Measurements from ENCODE around the gene TMCC1.
"Not testable (repeated sequence)": the region's sequence is repeated elsewhere in the genome, so short reads cannot be mapped to it uniquely, and the experiment has no call there.

The TMCC1 gene

GRCh38 chr3:129836381-129837064, 57.0 kb downstream of the TMCC1 start:
- no peak for DNase-seq (ENCODE audit: low read depth in 3 of 3)

GRCh38 chr3:129835198-129835597, 58.3 kb downstream of the TMCC1 start:
- DNase-seq (ENCODE audit: low read depth in 3 of 3), result no peak

DNA sequence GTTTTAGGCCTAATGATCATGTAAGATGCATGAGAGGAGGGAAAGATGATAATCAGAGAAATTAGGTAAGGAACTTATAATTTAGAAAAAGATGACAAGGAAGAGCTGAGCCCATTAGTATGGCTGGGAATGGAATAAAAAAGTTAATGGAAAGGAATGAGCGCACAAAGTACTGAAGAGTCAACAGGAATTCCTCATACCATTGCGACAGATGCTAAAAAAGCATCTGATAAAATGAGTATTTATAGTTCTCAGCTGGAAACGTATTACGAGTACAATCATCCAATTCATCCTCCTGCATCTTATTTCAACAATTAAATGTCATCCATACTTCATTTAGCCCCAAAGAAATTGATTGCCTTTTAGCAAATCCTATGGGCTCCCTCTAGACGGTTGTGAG, 58.9 kb downstream of the TMCC1 start:
- DNase-seq (ENCODE audit: low read depth in 3 of 3), result no peak

DNA sequence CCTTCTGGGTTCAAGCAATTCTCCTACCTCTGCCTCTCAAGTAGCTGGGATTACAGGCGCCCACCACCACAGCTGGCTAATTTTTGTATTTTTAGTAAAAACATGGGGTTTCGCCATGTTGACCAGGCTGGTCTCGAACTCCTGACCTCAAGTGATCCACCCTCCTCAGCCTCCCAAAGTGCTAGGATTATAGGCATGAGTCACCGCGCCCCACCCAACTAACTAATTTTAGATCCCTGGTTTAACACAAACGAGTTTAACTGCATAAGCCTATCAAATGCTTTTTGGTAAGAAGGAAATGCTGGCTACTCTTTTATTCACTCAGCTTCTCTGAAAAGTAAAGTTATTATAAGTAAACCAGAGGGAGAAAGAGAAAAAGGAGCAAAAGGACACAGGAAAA, 61.6 kb downstream of the TMCC1 start:
- DNase-seq (ENCODE audit: low read depth in 3 of 3), result not testable (repeated sequence)

- DNase-seq (ENCODE audit: low read depth in 3 of 3), result no peak
These were observed 62.0 kb downstream of the TMCC1 start for GRCh38 chr3:129831503-129831902.

DNA sequence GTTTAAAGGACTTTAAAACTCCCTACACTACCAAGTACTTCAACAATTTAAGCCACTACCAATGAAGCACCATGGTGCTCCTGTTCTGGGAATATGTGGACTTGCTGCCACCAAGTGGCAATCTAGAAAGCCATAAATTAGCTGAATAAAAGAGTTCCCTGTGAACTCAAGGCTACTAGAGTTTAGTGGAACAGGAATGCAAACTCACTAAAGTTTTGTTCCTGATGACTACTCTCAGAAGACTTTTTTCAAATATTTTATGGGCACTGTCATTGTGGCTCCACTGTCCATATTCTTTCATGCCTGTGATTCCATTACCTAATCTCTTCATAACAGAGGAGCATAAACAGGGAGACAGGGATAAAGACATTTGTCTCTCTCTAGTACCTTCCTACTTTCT, 63.9 kb downstream of the TMCC1 start:
- DNase-seq (ENCODE audit: low read depth in 3 of 3), result no peak

GRCh38 chr3:129827765-129828164, 65.7 kb downstream of the TMCC1 start:
- DNase-seq (ENCODE audit: low read depth in 3 of 3), result no peak

- DNase-seq (ENCODE audit: low read depth in 3 of 3), result no peak
These were observed 68.5 kb downstream of the TMCC1 start for GRCh38 chr3:129824926-129825541.

DNA sequence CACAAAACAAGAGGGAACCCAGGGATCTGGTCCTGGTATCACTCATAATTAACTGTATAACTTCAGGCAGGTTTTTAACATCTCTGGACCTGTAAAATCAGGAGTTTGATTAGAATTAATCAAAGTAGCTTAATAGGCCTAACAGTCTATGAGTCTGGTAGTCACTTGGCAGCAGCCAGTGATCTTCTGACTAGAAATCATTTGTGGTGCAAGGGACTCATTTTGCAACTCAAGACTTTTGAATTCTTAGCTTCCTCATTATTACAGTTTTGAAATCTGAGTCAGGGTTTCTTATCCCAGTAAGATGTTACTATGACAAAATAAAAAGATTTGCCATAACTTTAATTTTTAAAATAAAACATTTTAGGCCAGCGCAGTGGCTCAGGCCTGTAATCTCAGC, 70.8 kb downstream of the TMCC1 start:
- DNase-seq (ENCODE audit: low read depth in 3 of 3), result no peak

- no peak for DNase-seq (ENCODE audit: low read depth in 3 of 3)
These were observed 71.3 kb downstream of the TMCC1 start for GRCh38 chr3:129822241-129822640.

DNA sequence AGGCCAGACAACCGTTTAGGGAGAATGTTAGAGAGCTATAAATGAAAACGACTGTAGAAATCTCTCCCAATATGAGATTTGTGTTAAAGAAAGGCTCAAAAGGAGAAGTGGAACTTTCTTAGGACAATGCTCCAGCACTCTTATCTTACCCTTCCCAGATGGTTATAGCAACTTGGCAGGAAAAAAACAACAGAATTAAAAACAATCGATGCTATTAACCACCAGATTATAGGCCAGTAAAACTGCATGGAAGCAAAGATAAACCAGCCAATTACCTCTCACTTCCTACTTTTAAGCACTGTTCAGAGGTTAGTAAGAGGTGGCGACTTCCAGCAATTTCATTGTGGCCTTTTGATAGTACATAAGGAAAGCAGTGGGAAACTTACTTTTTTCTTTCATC, 72.9 kb downstream of the TMCC1 start:
- no peak for DNase-seq (ENCODE audit: low read depth in 3 of 3)

DNA sequence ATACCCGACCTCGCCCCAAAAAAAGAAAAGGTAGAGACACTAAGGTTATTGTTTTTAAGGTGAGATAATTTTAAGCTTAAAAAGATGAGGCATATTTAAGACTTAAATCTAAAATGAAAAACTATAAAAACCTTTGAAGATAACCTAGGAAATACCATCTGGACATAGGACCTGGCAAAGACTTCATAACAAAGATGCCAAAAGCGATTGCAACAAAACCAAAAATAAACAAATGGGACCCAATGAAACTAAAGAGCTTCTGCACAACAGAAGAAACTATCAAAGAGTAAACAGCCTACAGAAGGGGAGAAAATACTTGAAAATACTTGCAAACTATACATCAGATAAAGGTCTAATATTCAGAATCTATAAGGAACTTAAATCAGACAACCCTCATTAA, 80.9 kb downstream of the TMCC1 start:
- DNase-seq (ENCODE audit: low read depth in 3 of 3), result no peak

DNA sequence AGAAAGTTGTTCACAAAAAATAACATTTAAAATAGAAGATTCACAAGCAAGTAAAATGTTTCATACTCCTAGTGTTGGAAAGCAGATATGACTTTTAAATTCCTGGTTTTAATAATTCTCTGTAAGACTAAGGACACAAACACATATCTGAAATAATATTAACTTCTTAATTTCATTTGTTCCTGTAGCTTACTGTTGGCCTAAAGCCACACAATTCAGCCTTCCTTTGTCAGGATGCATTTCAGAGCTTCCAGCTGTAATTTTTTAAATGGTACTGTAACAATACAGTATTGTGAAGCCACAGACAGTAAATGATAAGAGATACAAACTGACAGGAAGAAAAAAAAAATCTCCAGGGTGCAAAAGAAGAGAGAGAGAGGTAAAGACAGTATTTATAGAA, 84.2 kb downstream of the TMCC1 start:
- DNase-seq (ENCODE audit: low read depth in 3 of 3), result no peak

DNA sequence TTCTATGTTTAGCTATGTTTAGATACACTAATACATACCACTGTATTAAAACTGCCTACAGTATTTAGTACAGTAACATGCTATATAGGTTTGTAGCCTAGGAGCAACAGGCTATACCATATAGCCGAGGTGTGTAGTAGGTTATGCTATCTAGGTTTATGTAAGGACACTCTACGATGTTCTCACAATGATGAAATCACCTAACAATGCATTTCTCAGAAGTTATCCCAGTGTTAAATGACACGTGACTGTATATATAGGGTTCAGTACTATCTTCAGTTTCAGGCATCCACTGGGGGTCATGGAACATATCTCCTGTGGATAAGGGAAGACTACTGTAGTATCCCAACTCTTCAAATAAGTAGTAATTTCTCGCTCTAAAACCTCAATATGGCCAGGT, 97.4 kb downstream of the TMCC1 start:
- no peak for DNase-seq (ENCODE audit: low read depth in 3 of 3)

- DNase-seq (ENCODE audit: low read depth in 3 of 3), result no peak
These were observed 98.1 kb downstream of the TMCC1 start for GRCh38 chr3:129795186-129796010.

- DNase-seq (ENCODE audit: low read depth in 3 of 3), result no peak
These were observed 99.0 kb downstream of the TMCC1 start for GRCh38 chr3:129794311-129795185.

DNA sequence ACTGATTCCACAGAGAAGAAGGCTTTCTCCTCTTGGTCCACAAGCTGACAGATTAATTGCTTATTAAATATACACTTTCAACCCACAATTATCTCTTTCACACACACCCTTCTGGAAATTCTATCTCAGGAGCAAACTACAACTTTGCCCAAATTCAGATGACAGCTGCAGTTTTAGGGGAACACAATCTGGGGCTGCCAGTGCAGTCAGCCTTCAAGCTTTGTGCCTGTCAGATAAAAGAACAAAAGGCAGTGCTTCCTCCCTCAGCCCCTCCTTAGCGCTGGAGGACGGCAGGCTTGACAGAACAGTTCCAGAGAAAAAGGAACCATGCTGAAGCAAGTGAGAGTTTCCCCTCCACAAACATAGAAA, 99.6 kb downstream of the TMCC1 start:
- no peak for DNase-seq (ENCODE audit: low read depth in 3 of 3)

DNA sequence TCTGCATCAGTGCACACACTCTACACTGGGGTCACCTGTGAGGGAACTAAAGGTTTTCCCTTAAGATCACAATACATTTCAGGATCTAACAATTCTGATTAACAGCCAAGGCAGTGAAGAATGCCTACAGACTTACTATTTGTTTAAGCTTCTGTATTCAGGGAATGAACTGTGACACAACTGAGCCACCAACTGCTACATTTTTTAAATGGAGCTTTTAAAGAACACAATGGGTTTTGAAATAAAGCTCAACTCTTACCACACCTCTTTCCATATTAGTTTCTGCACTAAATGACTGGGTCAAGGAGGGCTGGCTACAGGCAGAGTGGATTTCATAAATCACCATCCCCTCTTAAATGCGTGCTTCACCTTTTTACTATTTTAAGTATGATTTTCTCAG, 100.2 kb downstream of the TMCC1 start:
- no peak for DNase-seq (ENCODE audit: low read depth in 3 of 3)

DNA sequence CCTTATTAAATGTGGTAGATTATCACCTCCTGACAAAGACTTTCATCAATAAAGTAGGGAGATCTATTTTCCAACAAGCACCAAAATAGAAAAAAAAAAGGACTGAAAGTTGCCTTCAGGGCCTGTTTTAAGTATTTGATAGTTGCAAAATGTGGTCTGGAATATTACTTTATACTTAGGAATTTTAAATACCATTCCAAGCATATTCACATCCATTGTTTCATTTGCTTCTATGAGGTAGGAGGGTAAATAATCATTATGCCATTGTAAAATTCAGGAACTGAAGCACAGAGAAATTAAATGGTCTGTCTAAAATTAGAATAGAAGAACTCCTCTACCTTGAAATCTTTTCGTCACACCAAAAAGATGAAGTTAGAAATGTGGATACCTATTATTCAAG, 110.0 kb downstream of the TMCC1 start:
- no peak for DNase-seq (ENCODE audit: low read depth in 3 of 3)

DNA sequence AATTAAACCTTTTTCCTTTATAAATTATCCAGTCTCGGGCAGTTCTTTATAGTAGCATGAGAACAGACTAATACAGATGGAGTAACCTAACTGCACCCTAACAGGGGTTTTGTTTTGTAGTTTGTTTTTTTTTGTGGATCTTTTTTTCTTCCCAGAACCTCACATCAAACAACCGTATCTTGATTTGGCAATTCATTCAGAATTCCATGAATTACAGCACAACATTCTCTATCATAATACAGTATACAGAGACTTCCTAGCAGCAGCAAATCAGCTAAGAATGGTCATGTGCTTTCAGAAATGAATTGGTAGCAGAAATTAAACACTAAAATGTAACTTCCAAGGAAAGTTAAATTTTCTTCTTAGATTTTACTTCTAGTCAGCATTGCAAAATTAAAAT, 114.6 kb downstream of the TMCC1 start:
- no peak for DNase-seq (ENCODE audit: low read depth in 3 of 3)

DNA sequence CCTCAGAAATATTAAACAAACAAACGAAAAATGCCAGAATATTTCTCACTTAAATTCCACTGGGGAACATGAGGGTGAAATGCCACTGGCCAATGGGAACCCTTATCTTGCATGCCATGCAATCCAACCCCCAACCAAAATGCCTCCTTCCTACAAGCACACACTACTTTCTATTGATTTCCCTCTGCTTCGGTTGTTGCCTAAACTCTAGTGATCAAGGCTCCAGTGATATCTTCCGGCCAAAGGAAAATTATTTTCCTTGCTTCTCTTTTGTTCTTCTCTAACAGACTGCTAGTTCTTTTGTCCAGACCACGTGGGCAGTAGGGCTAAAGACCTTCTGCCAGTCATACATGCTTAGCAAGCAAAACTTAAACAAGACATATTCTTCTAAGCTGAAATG, 115.7 kb downstream of the TMCC1 start:
- DNase-seq (ENCODE audit: low read depth in 3 of 3), result no peak

- no peak for DNase-seq (ENCODE audit: low read depth in 3 of 3)
These were observed 117.6 kb downstream of the TMCC1 start for GRCh38 chr3:129775870-129776269.
